Sigmoid colon (tissue), 4 donors: ENCODE results near the gene DUXA.

Source experiments
- POLR2A ChIP-seq, 2 donors: fragments of 450-650 bp; IDR thresholded peaks; one replicate each; pipeline ENCODE4 v1.6.1; 2016; ENCODE audit warnings: antibody characterized with exemption in 2 of 2, mild to moderate bottlenecking in 2 of 2, moderate library complexity in 2 of 2
- POLR2AphosphoS5 ChIP-seq, 4 donors: sonication (generic); formaldehyde crosslinking; IDR thresholded peaks; one replicate each; pipeline ENCODE4 v1.6.1; 2017; ENCODE audit warnings: antibody characterized with exemption in 4 of 4
- TF ChIP-seq, protein P1 (sequence below), 4 experiments: fragments of 450-650 bp in 3 of 4; fragments of 200-600 bp in 1 of 4; IDR thresholded peaks; one replicate each; pipeline ENCODE4 v1.5.1; 2016 to 2019; ENCODE audit warnings: antibody characterized with exemption in 4 of 4, mild to moderate bottlenecking in 3 of 4, moderate library complexity in 2 of 4

DNA sequence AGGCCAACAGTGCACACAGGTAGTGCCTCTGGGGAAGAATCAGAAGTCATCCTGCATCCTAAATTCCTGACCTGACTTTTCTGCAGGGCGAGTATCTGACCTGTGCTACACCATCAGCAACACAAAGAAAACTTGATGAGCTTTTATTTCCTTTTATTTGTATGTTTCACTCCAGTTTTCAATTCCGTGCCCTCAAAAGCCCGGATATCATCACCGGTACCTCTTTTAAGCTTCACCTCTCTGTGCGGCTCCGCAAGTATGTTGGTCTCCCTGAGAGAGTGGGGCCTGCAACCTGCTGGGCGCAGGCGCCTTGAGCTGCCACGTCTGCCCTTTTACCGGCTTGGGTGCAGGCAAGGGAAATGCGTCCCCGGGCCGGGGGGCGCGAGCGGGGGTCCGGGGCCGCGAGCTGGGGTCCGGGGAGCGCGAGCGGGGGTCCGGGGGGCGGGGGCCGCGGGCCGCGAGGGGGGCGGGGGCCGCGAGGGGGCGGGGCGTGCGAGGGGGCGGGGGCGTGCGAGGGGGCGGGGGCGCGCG lies 4.3 kb upstream of the DUXA start:
- TF ChIP-seq, protein P1, sequence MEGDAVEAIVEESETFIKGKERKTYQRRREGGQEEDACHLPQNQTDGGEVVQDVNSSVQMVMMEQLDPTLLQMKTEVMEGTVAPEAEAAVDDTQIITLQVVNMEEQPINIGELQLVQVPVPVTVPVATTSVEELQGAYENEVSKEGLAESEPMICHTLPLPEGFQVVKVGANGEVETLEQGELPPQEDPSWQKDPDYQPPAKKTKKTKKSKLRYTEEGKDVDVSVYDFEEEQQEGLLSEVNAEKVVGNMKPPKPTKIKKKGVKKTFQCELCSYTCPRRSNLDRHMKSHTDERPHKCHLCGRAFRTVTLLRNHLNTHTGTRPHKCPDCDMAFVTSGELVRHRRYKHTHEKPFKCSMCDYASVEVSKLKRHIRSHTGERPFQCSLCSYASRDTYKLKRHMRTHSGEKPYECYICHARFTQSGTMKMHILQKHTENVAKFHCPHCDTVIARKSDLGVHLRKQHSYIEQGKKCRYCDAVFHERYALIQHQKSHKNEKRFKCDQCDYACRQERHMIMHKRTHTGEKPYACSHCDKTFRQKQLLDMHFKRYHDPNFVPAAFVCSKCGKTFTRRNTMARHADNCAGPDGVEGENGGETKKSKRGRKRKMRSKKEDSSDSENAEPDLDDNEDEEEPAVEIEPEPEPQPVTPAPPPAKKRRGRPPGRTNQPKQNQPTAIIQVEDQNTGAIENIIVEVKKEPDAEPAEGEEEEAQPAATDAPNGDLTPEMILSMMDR (IDR thresholded peaks at IDR 0.05) = no peak
- TF ChIP-seq POLR2A (IDR thresholded peaks at IDR 0.05) = no peak
- no peak for TF ChIP-seq POLR2AphosphoS5 (IDR thresholded peaks at IDR 0.05)
